Cerebellar cortex (tissue), 1 donor: ENCODE results near the gene LRRIQ4.
A peak's percentile ranks its signal among the peaks of the same experiment; 100 is the strongest.

ENCODE experiments used
- DNase-seq: peaks from one replicate; pipeline ENCODE4 v3.0.0-alpha.2; 2015; ENCODE audit warnings: low spot score

Gene LRRIQ4

GRCh38 chr3:169812332-169813235 is at the start of gene LRRIQ4, which contains the start of gene LRRC34:
LRRIQ4 (plus strand) TSS chr3:169812870; CDS start chr3:169821922, 9,052 bp downstream.
LRRC34 (minus strand) TSS chr3:169812904; CDS start chr3:169812548, 356 bp downstream.
- DNase-seq = peak; percentile 7

- DNase-seq = peak; percentile 71
Observed at GRCh38 chr3:169764312-169764881, 48.3 kb upstream of the LRRIQ4 start.

- DNase-seq = peak; percentile 95
Observed at GRCh38 chr3:169764882-169765612, 47.6 kb upstream of the LRRIQ4 start, which contains the start of gene TERC. TERC (minus strand) TSS chr3:169765060.

DNA sequence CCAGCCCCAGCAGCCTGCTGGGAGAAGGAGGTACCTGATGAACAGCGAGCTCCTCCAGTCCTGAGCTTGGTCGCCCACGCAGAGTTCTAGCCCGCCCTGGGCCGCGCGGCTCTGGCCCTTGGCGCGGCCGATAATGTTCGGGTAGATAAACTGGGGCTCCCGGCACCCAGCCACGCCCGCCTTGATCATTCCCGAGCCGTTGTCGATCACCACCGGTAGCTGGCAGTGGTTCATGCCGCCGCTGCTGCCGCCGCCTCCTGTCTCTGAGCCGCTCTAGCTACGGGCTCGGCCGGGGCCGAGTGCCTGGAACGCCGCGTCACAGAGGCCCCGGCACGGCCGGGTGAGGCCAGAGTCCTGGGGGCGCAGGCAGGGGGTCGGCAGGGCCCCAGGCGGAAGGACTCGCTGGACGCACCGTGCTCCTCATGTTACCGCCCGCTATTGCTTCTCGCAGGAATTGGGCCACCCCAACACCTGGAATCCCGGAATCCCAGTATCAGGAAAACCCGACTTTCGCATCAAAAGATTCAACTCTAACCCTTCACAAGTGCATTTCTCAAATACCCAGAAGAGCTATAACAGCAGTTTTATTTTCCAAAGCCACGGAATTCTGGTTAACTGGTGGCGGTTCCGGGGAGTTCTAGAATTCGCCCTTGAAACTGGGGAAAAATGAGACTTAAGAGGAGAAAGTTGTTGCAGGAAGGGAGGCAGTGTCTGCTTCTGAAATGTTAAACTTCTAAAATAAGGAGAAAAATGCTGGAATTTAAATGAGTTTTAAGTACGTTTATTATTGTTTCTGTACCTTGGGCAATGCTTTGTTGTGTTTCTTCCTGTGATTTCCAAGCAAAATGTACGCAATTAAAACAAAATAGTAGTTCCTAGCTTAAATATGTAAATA is 43.1 kb upstream of the LRRIQ4 start, which contains the start of gene ACTRT3:
Gene ACTRT3, minus strand, starts transcription at position 275 of the 895 bp plus-strand sequence. Its CDS starts 41 bp downstream, at position 234.
- DNase-seq = peak; percentile 74

DNA sequence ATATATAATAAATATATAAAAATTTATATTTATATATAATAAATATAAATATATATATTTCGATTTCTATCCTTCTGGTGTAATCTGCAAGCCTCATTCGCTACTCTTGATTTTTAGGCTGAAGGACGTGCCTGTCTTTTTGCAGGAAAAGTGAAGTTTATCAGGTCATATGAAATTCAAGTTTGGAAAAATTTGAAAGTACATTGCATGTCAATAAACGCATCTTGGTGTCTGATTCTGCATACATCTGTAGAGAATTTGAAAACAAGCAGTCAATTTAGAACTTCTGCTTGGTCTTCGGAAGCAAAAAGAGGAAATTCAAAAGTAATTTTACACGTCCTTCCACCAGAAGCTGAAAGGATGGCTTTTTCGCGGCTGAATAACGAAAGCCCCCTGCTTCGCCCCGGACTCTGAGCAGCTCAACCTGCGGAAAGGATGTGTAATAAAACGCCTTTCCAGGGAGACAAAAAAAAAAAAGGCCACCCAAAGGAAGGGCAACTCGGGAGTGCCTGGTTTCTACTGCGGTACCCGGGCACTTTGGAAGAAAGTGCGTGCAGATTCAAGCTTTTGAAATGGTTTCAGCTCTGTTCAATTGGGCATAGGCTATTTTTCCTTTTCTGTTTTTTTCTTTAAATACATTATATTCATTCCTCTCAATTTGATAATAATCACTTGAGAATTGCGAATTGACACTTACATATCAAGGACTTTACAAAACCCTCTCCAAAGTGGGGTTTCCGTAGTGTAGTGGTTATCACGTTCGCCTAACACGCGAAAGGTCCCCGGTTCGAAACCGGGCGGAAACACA is 41.0 kb upstream of the LRRIQ4 start:
- peak; percentile 91 for DNase-seq

GRCh38 chr3:169772305-169772896 is 40.3 kb upstream of the LRRIQ4 start:
- DNase-seq = peak; percentile 95

GRCh38 chr3:169772897-169773816 is 39.5 kb upstream of the LRRIQ4 start, which contains the start of gene MYNN:
MYNN (plus strand) TSS chr3:169773396; CDS start chr3:169774296, 900 bp downstream.
- DNase-seq = peak; percentile 94

GRCh38 chr3:169774186-169774585 is 38.5 kb upstream of the LRRIQ4 start:
- no peak for DNase-seq

DNA sequence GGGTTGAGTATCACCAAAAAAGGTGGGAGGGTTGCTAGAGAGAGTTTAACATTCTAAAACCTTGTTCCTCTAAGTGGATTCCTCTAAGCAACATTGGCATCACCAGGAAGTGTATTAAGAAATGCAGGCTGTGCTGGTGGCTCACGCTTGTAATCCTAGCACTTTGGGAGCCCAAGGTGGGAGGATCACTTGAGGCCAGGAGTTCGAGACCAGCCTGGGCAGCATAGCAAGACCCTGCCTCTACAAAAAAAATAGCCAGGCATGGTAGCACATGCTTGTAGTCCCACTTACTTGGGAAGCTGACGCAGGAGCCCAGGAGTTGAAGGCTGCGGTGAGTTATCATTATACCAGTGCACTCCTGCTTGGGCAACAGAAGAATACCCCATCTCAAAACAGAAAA is 34.8 kb upstream of the LRRIQ4 start:
- no peak for DNase-seq

GRCh38 chr3:169780742-169781141 is 31.9 kb upstream of the LRRIQ4 start:
- no peak for DNase-seq

DNA sequence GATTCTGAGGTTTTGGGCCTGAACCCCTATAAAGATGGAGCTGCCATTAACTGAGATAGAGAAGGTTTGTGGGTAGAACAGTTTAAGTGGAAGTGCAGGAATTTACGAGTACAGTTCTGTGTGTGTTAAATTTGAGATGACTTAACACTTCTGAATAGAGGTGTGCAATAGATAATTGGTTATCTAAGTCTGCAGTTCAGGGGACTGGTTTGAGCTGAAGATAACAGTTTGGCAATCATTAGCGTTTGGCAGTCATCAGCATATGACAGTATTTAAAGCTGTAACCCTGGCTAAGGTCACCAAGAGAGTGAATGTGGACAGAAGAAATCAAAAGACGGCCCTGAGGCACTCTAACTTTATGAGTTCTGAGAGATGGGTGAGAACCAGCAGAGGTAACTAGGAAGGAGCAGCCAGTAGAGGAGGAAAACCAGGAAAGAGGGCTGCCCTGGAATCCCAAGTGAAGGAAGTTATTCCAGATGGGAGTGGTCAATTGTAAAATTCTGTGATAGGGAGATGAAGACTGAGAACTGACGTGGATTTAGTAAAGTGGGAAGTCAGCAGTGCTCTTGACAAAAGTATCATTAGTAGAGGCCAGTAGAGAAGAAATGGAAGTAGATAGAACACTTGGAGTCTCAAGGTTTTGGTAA is 31.3 kb upstream of the LRRIQ4 start:
- DNase-seq = no peak

- DNase-seq = no peak
Observed at GRCh38 chr3:169787120-169787519, 25.6 kb upstream of the LRRIQ4 start.

DNA sequence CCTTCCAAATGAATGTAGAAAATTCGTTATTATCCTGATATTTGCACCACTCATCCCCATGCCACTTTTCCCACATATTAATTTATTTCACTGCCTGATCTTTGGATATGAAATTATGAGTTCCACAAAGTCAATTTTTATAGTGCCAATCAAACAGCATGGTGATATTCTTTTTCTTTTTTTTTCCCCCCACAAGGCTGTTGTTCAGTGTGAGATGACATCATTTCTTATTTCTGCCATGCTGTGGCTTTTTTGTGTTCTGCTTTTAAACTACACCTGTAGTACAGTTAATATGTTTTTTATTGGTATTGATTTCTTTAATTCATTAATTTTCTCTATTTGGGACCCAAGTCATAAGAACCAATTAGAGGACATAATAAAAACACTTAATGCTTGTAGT is 24.9 kb upstream of the LRRIQ4 start:
- DNase-seq = no peak

GRCh38 chr3:169790219-169790618 is 22.5 kb upstream of the LRRIQ4 start:
- no peak for DNase-seq

DNA sequence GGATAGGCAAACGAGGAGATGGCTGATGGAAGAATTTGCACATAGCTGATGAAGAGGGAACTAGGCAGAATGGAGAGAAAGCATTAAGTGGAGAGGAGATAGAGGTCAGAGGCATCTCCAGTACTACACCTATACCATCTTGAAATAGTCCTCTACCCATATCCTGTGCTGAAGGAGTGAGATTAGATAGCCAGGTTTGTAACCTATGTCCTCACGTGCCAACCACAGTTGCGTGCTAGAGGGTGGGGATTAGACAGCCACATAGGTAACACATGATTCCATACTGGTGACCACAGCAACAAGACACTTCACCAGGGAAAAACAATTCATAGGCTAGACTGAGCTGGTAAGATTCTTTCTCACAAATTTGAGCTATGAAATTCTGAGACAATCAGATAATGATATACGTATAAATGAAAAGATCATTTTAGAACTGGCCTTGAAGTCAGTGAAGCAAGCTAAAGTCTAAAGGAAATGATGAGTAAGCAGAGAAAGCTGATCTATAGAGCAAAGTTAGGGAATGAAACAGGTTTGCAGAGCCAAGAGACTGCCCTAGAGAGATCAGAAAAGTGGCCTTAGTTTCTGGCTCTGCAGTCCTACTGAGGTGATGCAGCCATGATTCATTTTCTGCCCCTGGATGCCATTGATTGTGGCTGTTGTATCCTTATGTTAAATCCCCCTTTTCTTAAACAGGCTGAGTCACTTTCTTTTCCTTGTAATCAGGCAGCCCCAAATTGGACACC is 21.8 kb upstream of the LRRIQ4 start:
- DNase-seq = no peak

DNA sequence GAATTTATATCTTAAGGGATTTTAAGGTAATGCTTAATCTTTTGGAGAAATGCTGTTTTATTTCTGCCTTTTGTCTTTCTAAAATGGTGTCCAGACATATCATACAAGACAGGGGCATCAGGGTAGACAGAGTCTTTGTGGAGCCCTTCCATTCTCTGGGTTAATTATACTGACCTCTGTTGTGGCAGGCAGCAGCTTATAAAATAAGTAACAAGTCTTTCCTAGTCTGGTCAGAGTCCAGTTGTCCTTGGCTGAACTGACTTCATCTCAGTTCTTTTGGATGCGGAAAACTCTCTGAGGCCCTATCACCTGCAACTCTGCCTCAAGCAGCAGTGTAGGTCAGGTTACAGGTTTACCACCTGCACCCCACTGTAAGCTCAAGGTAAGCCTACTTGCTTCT is 20.3 kb upstream of the LRRIQ4 start:
- DNase-seq = no peak

GRCh38 chr3:169804681-169805080 is 8.0 kb upstream of the LRRIQ4 start:
- DNase-seq = no peak
